ENCODE data around the gene SPO11.
"Not testable (repeated sequence)": the region's sequence is repeated elsewhere in the genome, so short reads cannot be mapped to it uniquely, and the experiment has no call there.

Gene SPO11

DNA sequence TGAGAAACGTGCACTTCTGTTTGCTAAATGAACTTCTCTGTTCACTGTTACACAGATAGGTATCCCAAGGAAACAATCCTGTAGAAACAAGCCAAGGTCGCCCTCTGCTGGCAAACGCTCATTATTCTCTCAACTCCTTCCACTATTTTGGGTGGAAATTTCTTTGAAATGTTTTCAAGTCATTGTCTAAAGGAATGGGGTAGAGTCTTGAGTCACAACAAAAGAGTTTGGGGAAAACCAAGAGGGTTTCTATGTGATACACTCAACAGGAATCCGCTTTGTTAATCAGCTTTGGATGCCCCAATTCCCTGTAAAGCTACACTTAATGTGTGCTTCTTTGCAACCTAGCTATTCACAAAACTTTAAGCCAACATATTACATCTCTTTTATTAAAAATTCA lies 16.9 kb downstream of the SPO11 start:
- peak; percentile 74 for DNase-seq

DNA sequence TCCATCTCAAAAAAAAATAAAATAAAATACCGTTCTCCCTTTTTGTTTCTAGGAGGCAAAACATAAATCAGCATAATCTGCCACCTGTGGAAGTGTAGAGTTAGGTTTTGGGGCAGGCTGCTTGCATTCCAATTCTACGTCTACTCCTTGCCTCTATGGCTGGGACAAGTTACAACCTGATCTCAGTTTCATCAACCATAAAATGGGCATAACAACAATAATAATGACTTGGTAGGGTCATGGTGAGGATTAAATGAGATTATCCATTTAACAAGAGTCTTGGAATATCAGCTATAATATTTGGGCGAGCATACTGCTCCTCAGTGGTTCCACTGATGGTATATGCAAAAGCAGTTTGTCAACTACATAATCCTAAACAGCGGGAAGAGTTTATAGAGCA lies 17.8 kb downstream of the SPO11 start:
- DNase-seq, result no peak

GRCh38 chr20:57348200-57348921 lies 18.8 kb downstream of the SPO11 start:
- DNase-seq, result not testable (repeated sequence)

DNA sequence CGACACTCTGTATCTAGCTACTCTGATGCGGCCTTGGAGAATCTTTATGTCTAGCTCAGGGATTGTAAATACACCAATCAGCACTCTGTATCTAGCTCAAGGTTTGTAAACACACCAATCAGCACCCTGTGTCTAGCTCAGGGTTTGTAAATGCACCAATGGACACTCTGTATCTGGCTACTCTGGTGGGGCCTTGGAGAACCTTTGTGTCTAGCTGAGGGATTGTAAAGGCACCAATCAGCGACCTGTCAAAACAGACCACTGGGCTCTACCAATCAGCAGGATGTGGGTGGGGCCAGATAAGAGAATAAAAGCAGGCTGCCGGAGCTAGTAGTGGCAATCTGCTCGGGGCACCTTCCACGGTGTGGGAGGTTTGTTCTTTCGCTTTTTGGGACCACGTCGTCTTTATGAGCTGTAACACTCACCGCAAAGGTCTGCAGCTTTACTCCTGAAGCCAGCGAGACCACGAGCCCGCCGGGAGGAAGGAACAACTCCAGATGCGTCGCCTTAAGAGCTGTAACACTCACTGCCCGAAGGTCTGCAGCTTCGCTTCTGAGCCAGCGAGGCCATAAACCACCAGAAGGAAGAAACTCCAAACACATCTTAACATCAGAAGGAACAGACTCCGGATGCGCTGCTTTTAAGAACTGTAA lies 19.4 kb downstream of the SPO11 start:
- not testable (repeated sequence) for DNase-seq

DNA sequence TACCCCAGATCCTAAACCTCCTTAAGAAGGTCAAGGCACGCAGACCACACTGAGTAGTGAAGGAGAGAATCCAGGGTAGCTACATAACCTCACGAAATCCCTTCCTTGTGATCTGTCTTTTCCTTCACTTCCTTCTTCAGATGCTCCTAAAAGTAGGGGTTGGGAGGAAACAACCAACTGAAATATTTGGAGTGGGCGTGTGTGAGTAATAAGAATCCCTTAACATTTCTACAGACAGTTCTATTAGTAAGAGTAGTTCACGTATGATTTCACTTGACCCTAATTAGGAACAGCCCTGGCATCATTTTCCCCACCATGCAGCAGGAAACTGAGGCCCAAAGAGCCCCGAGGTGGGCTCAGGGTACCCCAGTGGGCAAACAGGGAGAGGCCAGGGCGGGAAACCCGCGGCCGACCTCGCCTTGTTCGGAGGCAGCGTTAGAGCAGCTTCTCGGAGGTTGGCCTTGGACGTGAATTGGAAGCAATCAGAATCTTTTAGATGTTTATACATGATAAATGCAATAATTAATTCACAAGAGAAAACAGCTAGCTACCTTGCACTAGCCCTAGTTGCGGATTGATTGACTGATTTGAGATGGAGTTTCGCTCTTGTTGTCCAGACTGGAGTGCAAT lies 20.6 kb downstream of the SPO11 start:
- DNase-seq, result no peak

DNA sequence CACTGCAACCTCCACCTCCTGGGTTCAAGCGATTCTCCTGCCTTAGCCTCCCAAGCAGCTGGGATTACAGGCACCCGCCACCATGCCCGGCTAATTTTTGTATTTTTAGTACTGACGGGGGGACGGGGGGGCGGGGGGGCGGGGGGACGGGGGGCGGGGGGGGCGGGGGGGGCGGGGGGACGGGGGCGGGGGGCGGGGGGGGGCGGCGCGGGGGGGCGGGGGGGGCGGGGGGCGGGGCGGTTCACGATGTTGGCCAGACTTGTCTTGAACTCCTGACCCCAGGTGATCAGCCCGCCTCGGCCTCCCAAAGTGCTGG lies 21.1 kb downstream of the SPO11 start:
- not testable (repeated sequence) for DNase-seq

- DNase-seq, result peak; percentile 96
These were observed 21.6 kb downstream of the SPO11 start, which contains the start of gene RAE1 for GRCh38 chr20:57351042-57351783. Gene RAE1, plus strand, starts transcription at chr20:57351255. Its CDS starts 2,784 bp downstream, at chr20:57354039.

DNA sequence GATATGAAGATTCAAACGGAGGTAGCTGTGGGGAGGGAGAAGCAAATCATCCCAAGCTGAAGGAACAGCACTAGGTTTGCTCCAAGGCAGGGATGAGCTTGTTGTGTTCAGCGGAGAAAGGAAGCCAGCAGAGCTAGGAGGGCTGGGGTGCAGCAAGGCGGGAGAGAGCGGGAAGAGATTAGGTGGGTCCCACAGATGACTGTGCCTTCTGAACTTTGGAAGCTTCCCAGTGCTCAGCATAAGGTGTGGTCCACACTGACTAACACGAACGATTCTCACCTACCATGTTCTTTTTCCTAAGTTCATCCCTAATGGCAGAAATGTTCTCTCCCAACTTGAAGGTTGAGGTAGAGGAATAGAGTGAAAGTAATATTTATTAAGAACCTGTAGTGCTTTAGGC lies 22.7 kb downstream of the SPO11 start:
- DNase-seq, result no peak

- no peak for DNase-seq
These were observed 23.7 kb downstream of the SPO11 start for GRCh38 chr20:57353351-57353750.

GRCh38 chr20:57361517-57361916 lies 31.9 kb downstream of the SPO11 start:
- DNase-seq, result no peak

DNA sequence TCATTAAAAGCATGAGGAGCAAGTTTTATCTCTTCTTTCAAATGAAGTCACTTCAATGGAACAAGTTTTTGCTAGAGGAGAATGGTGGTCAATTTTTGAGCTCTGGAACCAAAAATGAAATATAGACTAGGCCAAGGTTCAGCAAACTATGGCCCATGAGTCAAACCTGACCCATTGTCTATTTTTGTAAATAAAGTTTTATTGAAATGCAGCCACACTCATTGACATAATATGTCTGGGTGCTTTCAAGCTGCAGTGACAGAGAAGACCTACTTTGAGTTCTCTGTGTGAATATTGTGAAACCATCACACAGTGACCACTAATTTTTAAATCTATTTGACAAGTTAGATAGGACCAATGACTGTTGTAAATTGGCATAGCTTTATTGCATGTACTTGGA lies 34.8 kb downstream of the SPO11 start:
- DNase-seq, result no peak

- no peak for DNase-seq
These were observed 40.0 kb downstream of the SPO11 start for GRCh38 chr20:57369596-57369995.

DNA sequence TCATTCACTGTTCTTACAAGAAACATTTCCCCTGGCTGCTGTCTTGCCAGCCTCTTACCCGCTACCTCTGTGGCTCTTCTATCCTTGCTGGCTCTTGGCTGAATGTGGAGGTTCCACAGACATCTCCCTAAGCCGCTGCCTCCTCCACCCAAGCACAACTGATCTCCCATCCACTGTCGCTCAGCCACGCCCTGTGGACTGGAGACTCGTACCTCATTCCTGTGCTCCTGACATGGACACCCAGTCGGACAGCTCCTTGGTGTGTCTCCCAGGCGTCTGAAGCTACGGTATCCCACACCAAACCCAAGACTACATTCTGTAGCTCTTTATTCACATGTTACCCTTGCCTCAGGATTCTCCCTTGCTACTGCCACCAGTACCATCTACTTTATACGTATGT lies 40.7 kb downstream of the SPO11 start:
- no peak for DNase-seq

DNA sequence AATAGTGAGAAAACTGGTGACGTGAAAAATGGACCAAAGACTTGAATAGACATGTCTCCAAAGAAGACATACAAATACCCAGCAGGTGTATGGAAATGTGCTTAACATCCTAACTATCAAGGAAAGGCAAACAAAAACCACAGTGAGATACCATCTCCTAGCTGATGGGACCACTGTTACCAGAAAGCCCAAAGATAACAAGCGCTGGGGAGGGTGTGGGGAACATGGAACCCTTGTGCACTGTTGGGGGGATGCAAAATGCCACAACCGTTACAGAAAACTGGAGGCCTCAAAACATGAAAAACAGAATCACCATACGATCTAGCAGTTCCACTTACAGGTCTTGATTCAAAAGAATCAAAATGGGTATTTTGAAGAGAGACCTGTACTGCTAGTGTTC lies 41.8 kb downstream of the SPO11 start:
- DNase-seq, result no peak

DNA sequence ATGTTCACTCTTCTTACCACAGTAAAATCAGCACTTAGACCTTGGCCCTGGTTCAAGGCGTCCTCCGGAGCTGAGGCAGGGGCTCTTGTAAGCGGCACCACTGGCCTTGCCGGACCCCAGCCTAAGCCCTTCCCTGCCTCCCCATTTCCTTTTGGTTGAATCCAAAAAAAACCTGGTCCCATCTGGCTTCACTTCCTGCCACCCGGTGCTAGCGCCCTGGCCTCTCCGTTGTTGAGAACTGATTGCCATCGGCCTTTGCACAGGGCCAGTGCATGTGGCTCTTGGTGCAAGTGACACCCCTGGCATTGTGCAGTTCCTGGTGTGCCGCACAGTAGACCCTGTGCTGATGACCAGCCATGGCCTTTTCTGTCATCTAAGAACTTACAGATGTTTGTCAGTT lies 42.6 kb downstream of the SPO11 start:
- DNase-seq, result no peak

DNA sequence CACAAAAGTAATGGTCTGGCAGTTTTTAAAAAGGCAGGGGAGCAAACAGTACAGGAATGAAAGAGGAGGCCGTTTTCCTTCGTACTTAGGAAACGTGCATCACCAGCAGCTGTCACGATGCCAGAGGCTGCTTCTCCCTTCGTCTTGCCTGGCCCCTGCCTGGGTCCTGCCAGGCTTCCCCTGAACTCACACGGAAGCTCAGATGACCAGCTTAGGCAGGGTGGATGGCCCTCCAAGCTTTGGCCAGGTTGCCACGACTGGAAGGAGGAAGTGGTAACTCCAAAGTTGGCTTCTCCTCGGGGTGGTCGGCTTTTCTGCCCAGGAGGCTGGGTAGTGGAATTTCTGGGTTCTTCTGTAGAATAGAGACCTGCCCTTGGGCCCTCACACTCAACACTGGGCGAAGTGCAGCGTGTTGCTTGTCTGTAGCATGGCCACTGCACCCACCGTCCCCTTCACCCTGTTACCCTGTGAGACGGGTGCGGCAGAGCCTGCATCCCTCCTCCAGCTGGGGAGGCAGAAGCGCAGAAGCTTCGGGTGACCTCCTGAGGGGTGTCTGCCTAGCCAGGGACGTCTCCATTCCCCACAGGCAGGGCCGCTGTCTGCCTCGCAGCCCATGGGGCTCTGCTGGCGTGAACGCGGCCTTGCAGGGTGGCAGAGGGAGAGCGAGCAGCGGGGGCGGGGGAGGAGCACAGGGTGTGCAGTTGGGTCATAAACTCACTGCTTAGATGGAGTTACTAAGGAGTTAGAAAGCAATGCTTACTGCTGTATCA lies 43.2 kb downstream of the SPO11 start:
- DNase-seq, result no peak

DNA sequence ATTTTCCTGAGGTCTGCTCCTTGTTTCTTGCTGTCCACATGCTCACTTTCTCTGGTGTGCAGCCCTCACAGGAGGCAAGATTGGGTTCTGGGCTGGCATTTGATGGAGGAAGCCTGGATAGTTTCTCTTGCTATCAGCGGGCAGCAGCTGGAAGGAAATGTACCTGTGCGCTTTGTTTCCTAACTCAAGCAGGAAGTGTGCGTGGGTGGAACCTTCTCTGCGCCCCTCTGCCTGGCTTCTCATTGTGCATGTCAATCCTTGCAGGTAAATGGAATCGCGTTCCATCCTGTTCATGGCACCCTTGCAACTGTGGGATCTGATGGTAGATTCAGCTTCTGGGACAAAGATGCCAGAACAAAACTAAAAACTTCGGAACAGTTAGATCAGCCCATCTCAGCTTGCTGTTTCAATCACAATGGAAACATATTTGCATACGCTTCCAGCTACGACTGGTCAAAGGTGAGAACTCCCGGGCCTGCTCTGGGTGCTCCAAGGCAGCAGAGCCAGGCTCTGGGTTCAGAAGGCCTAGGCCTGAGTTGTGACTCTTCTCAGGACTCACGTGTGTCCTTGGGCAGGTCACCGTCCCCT lies 44.8 kb downstream of the SPO11 start:
- no peak for DNase-seq

DNA sequence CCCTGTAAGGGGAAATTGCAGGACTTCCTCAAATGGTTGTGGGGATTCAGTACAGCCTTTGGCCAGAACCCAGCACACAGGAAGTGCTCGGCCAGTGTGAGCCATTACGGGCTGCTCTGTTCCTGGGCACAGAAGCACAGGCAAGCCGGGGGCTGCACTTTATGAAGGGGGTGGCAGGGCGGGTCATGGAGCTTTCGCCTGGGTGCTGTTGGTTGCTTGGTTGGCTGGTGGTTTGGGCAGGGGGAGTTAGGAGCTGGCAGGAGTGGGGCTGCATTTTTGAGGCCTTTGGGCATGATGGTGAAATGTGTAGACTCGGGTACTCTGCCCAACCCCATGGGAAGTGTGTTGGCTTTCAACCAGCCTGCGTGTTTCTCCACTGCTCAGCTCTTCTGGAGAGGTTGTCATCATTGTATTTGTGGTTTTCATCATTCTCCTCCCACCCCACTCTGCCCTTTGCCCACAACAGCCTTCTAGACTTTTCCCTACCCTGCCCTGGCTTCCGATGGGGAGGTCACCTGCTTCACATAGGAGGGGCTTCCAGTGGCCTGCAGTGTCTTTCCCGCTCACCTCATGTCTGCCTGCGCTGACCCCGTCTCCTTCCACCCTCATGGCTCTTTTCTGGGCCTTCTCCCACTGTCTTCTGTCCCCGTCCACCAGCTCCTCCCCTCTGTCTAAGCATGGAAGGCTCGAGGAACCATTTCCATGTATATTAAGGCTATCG lies 45.5 kb downstream of the SPO11 start:
- DNase-seq, result no peak

- no peak for DNase-seq
These were observed 46.1 kb downstream of the SPO11 start for GRCh38 chr20:57375652-57376230.

DNA sequence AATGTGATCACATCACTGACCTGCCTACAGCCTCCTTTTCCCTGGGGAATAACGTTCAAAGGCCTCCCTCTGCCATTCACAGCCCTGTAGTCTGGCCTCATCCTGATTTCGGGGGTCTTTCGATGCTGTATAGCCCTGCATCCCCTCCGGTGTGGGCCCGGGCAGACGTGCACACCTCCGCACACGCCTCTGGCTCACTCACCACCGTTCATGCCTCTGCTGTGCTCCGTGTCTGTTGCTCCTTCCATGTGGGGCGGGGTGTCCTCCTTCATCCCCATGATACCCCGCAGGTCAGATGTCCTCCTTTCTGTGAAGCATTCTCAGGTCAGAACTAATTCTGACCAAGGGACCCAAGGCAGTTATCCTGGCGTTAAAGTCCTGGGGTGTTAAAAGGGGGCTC lies 47.7 kb downstream of the SPO11 start:
- no peak for DNase-seq

- DNase-seq, result no peak
These were observed 48.5 kb downstream of the SPO11 start for GRCh38 chr20:57378107-57378506.

Data from DMS53 (cell line).